HepG2 (cell line): ENCODE measurements around the gene SFXN5. TPM values are rescaled to one million over a fixed set of nuclear protein-coding genes. Genes with fewer than 3 reads are reported as not detected.

Experiments used
- CCAR2 ChIP-seq: fragments of 200-400 bp; formaldehyde crosslinking; optimal IDR thresholded peaks from 2 replicates; pipeline ENCODE3; 2018; ENCODE audit warnings: low read depth, mild to moderate bottlenecking, low read length, moderate library complexity
- CHD4 ChIP-seq: fragments of 200-600 bp; sonication (generic); IDR thresholded peaks from 2 replicates; pipeline ENCODE4 v1.7.0; 2017; ENCODE audit warnings: mild to moderate bottlenecking, low read length, borderline replicate concordance
- ESRRA ChIP-seq: sonication (generic); formaldehyde crosslinking; IDR thresholded peaks from 2 replicates; pipeline ENCODE4 v1.5.1; 2020; ENCODE audit warnings: mild to moderate bottlenecking, low read depth, missing genetic modification reagents
- EZH2 ChIP-seq: conservative IDR thresholded peaks from 2 replicates; pipeline ENCODE4 v1.6.1; 2012; ENCODE audit warnings: mild to moderate bottlenecking, low read depth, low read length, moderate library complexity
- FOXC1 ChIP-seq: sonication (generic); formaldehyde crosslinking; IDR thresholded peaks from 2 replicates; pipeline ENCODE4 v1.8.0; 2022; ENCODE audit warnings: mild to moderate bottlenecking, missing genetic modification reagents, borderline replicate concordance
- HNF4G ChIP-seq, 2 experiments: sonication (generic) in 1 of 2; formaldehyde crosslinking in 1 of 2; IDR thresholded peaks; 2 replicates each; pipeline versions ENCODE4 v1.4.0 to v1.6.1; 2011 to 2020; ENCODE audit warnings: borderline replicate concordance in 2 of 2, low read depth in 2 of 2, mild to moderate bottlenecking in 2 of 2, low read length in 1 of 2, missing genetic modification reagents in 1 of 2, moderate library complexity in 1 of 2
- JUND ChIP-seq: sonication (generic); formaldehyde crosslinking; IDR thresholded peaks from 2 replicates; pipeline ENCODE4 v1.8.0; 2022; ENCODE audit warnings: mild to moderate bottlenecking, missing genetic modification reagents
- KMT2B ChIP-seq: IDR thresholded peaks from 2 replicates; pipeline ENCODE4 v1.6.1; 2016; ENCODE audit warnings: missing genetic modification reagents, missing compliant biosample characterization
- MXI1 ChIP-seq: IDR thresholded peaks from 3 replicates; pipeline ENCODE4 v1.6.1; 2012; ENCODE audit warnings: low read depth, low read length, inconsistent platforms, borderline replicate concordance
- TEAD3 ChIP-seq: optimal IDR thresholded peaks from 2 replicates; pipeline ENCODE3; 2016; ENCODE audit warnings: borderline replicate concordance
- ZFP36 ChIP-seq: fragments of 150-350 bp; IDR thresholded peaks from 2 replicates; pipeline ENCODE4 v1.6.1; 2018; ENCODE audit warnings: borderline replicate concordance, low read length, low read depth; ENCODE audit not compliant: partially characterized antibody
- ZFX ChIP-seq: sonication (generic); formaldehyde crosslinking; IDR thresholded peaks from 2 replicates; pipeline ENCODE4 v1.4.0; 2020; ENCODE audit warnings: mild to moderate bottlenecking, low read depth, missing genetic modification reagents, moderate library complexity
- ZNF17 ChIP-seq: sonication (generic); formaldehyde crosslinking; IDR thresholded peaks from 2 replicates; pipeline ENCODE4 v1.5.0; 2020; ENCODE audit warnings: mild to moderate bottlenecking, missing genetic modification reagents
- ZNF234 ChIP-seq: sonication (generic); formaldehyde crosslinking; conservative IDR thresholded peaks from 2 replicates; pipeline ENCODE4 v1.5.1; 2020; ENCODE audit warnings: mild to moderate bottlenecking, missing genetic modification reagents
- ZNF441 ChIP-seq: sonication (generic); formaldehyde crosslinking; IDR thresholded peaks from 2 replicates; pipeline ENCODE4 v1.7.0; 2021; ENCODE audit warnings: missing genetic modification reagents, borderline replicate concordance
- ZNF546 ChIP-seq: sonication (generic); formaldehyde crosslinking; conservative IDR thresholded peaks from 2 replicates; pipeline ENCODE4 v1.8.1; 2023; ENCODE audit warnings: mild to moderate bottlenecking, missing genetic modification reagents
- polyA plus RNA-seq, 8 experiments: library from polyadenylated mRNA; depleted of rRNA in 3 of 8; stranded (reverse) in 7 of 8; unstranded in 1 of 8; fragments of >200 nt; fragmentation: Illumina TruSeq in 4 of 8; extraction: Trizol in 4 of 8; gene quantifications; 2 replicates each; pipeline versions ENCODE4 v1.2.1 to v1.2.3, GENCODE V29; 2011 to 2016; ENCODE audit warnings: low read depth in 4 of 8, missing spikeins in 1 of 8, mixed read lengths in 1 of 8; ENCODE audit not compliant: insufficient read depth in 1 of 8
- total RNA-seq, 5 experiments: library from RNA; depleted of rRNA; stranded (reverse); fragments of >200 nt; fragmentation: Illumina TruSeq; extraction: Trizol; gene quantifications; 2 replicates each; pipeline ENCODE4 v1.2.3, GENCODE V29; 2016; ENCODE audit warnings: low read depth in 1 of 5
- TF ChIP-seq, protein P1 (sequence below): sonication (generic); formaldehyde crosslinking; IDR thresholded peaks from 2 replicates; pipeline ENCODE4 v1.4.0; 2020; ENCODE audit warnings: missing genetic modification reagents
- TF ChIP-seq, protein P2 (sequence below): IDR thresholded peaks from 2 replicates; pipeline ENCODE4 v1.6.1; 2016
- TF ChIP-seq, protein P3 (sequence below): IDR thresholded peaks from 2 replicates; pipeline ENCODE4 v1.6.1; 2018; ENCODE audit warnings: missing genetic modification reagents
- TF ChIP-seq, protein P4 (sequence below): sonication (generic); formaldehyde crosslinking; IDR thresholded peaks from 2 replicates; pipeline ENCODE4 v1.5.1; 2020; ENCODE audit warnings: missing genetic modification reagents, mild to moderate bottlenecking, borderline replicate concordance

The SFXN5 gene
- total and polyA plus RNA-seq, 2 of the 13 experiments (the other 11 are each of a cell fraction or from before 2014, with no cell fraction given), result 34.9 to 37.4 TPM

DNA sequence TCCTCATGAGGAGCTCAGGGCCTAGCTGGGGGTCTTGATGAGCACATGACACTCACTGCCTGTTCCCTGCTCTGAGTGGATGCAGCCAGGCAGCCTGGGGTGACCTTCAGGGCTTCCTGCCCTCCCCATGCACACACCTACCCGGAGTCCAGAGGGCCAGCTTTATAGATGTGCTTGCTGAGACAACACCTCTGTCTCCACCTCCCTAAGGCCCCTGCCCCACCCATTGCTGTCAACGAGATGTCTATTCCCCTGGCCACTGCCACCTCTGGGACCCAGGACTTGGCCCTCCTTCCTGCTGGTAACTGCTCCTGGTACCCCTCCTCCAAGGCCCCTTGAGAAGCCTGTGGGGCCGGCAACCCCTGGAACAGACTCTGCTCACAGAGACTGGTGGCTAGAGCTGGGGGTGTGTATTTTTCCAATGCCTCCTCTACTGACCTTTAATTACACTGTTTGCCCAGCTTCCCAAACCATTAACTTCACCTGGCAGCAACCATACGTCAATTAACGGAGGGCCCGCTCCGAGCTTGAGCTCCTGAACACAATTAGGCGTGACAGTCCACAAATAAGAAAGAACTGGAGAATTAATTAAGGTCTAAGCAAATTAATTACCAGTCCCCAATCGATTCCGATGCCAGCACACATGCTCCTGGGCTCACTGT is 87.9 kb downstream of the SFXN5 start (continued):
- peak; percentile 30 for TF ChIP-seq TEAD3 (CRISPR knock-in tag)
- TF ChIP-seq ZFP36, result no peak
- TF ChIP-seq, protein P1, sequence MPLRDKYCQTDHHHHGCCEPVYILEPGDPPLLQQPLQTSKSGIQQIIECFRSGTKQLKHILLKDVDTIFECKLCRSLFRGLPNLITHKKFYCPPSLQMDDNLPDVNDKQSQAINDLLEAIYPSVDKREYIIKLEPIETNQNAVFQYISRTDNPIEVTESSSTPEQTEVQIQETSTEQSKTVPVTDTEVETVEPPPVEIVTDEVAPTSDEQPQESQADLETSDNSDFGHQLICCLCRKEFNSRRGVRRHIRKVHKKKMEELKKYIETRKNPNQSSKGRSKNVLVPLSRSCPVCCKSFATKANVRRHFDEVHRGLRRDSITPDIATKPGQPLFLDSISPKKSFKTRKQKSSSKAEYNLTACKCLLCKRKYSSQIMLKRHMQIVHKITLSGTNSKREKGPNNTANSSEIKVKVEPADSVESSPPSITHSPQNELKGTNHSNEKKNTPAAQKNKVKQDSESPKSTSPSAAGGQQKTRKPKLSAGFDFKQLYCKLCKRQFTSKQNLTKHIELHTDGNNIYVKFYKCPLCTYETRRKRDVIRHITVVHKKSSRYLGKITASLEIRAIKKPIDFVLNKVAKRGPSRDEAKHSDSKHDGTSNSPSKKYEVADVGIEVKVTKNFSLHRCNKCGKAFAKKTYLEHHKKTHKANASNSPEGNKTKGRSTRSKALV (CRISPR knock-in tag), result no peak
- no peak for TF ChIP-seq JUND (CRISPR knock-in tag)
- TF ChIP-seq, protein P2, sequence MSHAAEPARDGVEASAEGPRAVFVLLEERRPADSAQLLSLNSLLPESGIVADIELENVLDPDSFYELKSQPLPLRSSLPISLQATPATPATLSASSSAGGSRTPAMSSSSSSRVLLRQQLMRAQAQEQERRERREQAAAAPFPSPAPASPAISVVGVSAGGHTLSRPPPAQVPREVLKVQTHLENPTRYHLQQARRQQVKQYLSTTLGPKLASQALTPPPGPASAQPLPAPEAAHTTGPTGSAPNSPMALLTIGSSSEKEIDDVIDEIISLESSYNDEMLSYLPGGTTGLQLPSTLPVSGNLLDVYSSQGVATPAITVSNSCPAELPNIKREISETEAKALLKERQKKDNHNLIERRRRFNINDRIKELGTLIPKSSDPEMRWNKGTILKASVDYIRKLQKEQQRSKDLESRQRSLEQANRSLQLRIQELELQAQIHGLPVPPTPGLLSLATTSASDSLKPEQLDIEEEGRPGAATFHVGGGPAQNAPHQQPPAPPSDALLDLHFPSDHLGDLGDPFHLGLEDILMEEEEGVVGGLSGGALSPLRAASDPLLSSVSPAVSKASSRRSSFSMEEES, result no peak
- TF ChIP-seq, protein P3, sequence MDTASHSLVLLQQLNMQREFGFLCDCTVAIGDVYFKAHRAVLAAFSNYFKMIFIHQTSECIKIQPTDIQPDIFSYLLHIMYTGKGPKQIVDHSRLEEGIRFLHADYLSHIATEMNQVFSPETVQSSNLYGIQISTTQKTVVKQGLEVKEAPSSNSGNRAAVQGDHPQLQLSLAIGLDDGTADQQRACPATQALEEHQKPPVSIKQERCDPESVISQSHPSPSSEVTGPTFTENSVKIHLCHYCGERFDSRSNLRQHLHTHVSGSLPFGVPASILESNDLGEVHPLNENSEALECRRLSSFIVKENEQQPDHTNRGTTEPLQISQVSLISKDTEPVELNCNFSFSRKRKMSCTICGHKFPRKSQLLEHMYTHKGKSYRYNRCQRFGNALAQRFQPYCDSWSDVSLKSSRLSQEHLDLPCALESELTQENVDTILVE (CRISPR knock-in tag), result no peak
- no peak for TF ChIP-seq ZNF441 (CRISPR knock-in tag)
- peak; percentile 96 for TF ChIP-seq ESRRA (CRISPR knock-in tag)
- 0 out of 2 replicates have a peak, but pooled peaks have one; percentile 14 for TF ChIP-seq ZFX (CRISPR knock-in tag)
- no peak for TF ChIP-seq HNF4G (IDR thresholded peaks at IDR 0.05; ENCODE audit: borderline replicate concordance, low read depth, low read length)
- TF ChIP-seq HNF4G (CRISPR knock-in tag; IDR thresholded peaks at IDR 0.05; ENCODE audit: borderline replicate concordance, low read depth), result peak; percentile 14; the same call in 1 of the 2 replicates
- TF ChIP-seq MXI1, result no peak
- TF ChIP-seq FOXC1, result 0 out of 2 replicates have a peak, but pooled peaks have one; percentile 39
- TF ChIP-seq ZNF234, result no peak
- no peak for TF ChIP-seq ZNF17
- TF ChIP-seq ZNF546, result 0 out of 2 replicates have a peak, but pooled peaks have one; percentile 72
- no peak for TF ChIP-seq CHD4
- TF ChIP-seq, protein P4, sequence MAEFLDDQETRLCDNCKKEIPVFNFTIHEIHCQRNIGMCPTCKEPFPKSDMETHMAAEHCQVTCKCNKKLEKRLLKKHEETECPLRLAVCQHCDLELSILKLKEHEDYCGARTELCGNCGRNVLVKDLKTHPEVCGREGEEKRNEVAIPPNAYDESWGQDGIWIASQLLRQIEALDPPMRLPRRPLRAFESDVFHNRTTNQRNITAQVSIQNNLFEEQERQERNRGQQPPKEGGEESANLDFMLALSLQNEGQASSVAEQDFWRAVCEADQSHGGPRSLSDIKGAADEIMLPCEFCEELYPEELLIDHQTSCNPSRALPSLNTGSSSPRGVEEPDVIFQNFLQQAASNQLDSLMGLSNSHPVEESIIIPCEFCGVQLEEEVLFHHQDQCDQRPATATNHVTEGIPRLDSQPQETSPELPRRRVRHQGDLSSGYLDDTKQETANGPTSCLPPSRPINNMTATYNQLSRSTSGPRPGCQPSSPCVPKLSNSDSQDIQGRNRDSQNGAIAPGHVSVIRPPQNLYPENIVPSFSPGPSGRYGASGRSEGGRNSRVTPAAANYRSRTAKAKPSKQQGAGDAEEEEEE (CRISPR knock-in tag), result peak; percentile 83; the same call in 1 of the 2 replicates
- no peak for TF ChIP-seq EZH2
- TF ChIP-seq CCAR2, result no peak
- no peak; the same call in 1 of the 2 replicates for TF ChIP-seq KMT2B (CRISPR knock-in tag)
